ACC112 (cell line): ENCODE data around the gene NFASC.

Source experiments
- H2AFZ ChIP-seq: fragments of 200-600 bp; sonication (generic); one replicate; pipeline ENCODE4 v1.6.0; 2017; ENCODE audit warnings: antibody characterized with exemption, low read length; ENCODE audit not compliant: unreplicated experiment
- H3K27ac ChIP-seq: fragments of 200-600 bp; sonication (generic); 2 replicates; pipeline ENCODE4 v1.5.1; 2014; ENCODE audit warnings: low read depth, mild to moderate bottlenecking, antibody characterized with exemption, low read length, moderate library complexity
- H3K27me3 ChIP-seq: fragments of 200-600 bp; sonication (generic); 2 replicates; pipeline ENCODE4 v1.6.1; 2014; ENCODE audit warnings: mild to moderate bottlenecking, antibody characterized with exemption, low read length, moderate library complexity, mixed read lengths; ENCODE audit not compliant: insufficient read depth
- H3K36me3 ChIP-seq: fragments of 200-600 bp; sonication (generic); 2 replicates; pipeline ENCODE4 v1.6.1; 2016; ENCODE audit warnings: mild to moderate bottlenecking, antibody characterized with exemption, low read length, moderate library complexity, mixed read lengths; ENCODE audit not compliant: insufficient read depth
- H3K4me1 ChIP-seq: fragments of 200-600 bp; sonication (generic); one replicate; pipeline ENCODE4 v1.6.1; 2016; ENCODE audit warnings: low read length, mixed read lengths; ENCODE audit not compliant: insufficient read depth, unreplicated experiment, control insufficient read depth
- H3K4me3 ChIP-seq: fragments of 200-600 bp; sonication (generic); 2 replicates; pipeline ENCODE4 v1.5.1; 2014; ENCODE audit warnings: mild to moderate bottlenecking, low read depth, low read length
- H3K79me2 ChIP-seq: fragments of 200-600 bp; sonication (generic); one replicate; pipeline ENCODE4 v1.6.0; 2016; ENCODE audit warnings: low read length; ENCODE audit not compliant: control insufficient read depth, unreplicated experiment, insufficient read depth

The NFASC gene

DNA sequence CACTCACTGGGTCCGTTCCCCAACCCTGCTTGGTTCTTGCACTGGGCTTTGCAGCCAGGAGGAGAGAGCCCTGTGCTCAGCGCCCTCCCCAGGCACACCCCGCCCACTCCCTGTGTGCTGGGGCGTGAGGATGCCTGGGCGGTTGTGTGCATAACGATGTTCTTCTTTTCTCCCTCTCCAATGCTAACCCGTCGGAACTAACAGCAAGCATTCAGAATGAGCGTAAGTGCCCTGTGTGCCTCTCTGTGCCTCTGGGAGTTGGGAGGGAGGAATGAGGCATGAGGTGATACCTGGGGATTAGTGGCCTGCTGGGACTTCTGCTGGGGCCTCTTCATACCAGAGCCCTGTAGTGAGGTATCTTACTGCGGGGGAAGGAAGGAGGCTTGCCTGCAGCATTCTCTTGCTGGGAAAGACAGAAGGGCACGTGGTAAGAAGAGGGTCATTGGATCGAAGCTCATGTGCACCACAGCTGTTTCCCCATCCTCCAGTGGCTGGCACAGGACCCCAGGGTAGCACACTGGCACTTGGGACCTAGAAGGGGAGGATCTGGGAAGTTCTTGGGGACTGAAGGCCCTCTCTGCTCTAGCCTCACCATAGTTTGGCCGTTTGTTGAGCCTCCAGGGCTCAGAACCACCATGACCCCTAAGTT lies 79.8 kb downstream of the NFASC start:
- H3K79me2 ChIP-seq, result no peaks in the 10 kb centered on the region
- no peaks in the 10 kb centered on the region for H3K27me3 ChIP-seq
- no peak overlapping the region for H3K27ac ChIP-seq
- no peak overlapping the region for H3K4me3 ChIP-seq
- peaks cover 2% of the 10 kb centered on the region; the same call in 1 of the 2 replicates for H3K36me3 ChIP-seq
- H2AFZ ChIP-seq, result no peak overlapping the region
- no peaks in the 10 kb centered on the region for H3K4me1 ChIP-seq

DNA sequence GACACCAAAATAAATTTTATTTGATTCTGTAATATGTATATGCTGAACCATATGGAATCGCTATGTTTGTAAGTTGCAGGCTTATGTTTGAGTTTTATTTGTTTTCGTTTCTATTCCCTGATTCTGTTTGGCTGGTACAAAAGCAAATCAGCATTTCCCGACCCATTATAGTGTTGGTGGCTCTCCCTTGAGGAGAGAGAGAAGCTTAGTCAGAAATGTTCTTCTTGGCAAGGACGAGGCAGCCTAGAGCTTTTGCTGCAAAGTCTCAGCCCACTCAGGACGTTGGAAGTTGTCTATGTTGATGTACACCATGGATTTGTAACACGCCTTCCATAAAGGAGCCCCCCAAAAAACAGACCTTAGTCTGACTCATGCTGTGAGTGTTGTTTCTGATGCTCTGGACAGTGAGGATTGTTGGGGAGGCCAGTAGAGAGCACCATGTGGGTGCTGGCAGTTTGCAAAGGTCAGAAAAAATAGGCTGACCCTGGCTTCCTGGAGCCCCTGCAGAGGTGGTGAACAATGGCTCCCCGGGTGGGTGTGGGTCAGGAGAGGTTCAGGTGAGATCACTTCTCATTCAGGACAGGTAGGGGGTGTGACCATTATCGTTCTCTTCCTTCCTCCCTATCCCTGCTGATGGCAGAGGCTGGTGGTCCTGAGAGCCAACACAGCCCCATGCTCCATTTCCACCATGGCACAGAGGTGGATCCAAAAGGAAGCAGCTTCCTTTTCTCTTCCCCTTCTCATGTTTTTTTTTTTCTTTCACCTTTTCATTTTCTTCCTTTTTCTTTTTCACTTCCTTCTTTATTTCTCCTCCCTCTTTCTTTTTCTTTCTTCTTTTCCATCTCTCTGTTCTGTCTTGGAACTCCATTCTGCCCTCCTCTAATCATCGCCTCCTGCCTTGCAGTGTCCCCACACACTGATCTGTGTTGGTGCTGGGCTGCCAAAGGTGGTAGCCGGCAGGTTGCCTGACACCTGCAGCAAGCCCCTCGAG lies 88.0 kb downstream of the NFASC start:
- Histone ChIP-seq H3K27ac (no peak overlapping the region), H3K4me1 (no peaks in the 10 kb centered on the region), H3K36me3 (peaks cover 8% of the 10 kb centered on the region; the same call in 1 of the 2 replicates), H3K27me3 (no peaks in the 10 kb centered on the region), H2AFZ (no peak overlapping the region), H3K4me3 (no peak overlapping the region), H3K79me2 (no peaks in the 10 kb centered on the region)

GRCh38 chr1:204959374-204959773 lies 88.7 kb downstream of the NFASC start:
- H3K27me3 ChIP-seq, result no peaks in the 10 kb centered on the region
- no peaks in the 10 kb centered on the region for H3K4me1 ChIP-seq

DNA sequence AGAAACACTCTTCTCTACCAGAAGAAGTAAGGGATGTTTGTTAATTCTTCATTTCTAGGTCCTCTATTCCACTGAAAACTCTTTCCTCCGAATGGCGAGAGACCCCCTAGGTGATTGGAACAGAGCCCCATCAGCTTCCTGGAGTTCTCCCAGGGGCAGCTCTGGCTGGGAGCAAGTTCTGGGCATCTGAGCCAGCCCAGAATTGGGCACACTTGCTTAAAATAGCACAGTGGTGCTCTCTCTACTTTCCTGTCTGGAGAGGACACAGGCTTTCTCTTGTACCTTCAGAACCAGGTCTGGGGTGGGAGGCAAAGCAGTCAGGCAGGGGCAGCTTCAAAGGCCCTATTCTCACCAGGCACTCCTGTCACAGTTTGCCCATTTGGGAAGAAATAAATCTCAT lies 89.2 kb downstream of the NFASC start:
- 0 out of 2 replicates have a peak, but pooled peaks cover 6% of the 10 kb centered on the region for H3K36me3 ChIP-seq
- no peaks in the 10 kb centered on the region for H3K79me2 ChIP-seq
- no peaks in the 10 kb centered on the region for H3K4me1 ChIP-seq
- no peak overlapping the region for H3K4me3 ChIP-seq
- no peaks in the 10 kb centered on the region for H3K27me3 ChIP-seq
- no peak overlapping the region for H3K27ac ChIP-seq
- no peak overlapping the region for H2AFZ ChIP-seq

More at GRCh38 chr1:204959374-204959773, 88.7 kb downstream of the NFASC start:
- no peak overlapping the region for H3K27ac ChIP-seq
- 0 out of 2 replicates have a peak, but pooled peaks cover 6% of the 10 kb centered on the region for H3K36me3 ChIP-seq
- H2AFZ ChIP-seq, result no peak overlapping the region
- no peak overlapping the region for H3K4me3 ChIP-seq
- no peaks in the 10 kb centered on the region for H3K79me2 ChIP-seq

GRCh38 chr1:204960306-204961125 lies 89.9 kb downstream of the NFASC start:
- H3K27ac ChIP-seq, result no peak overlapping the region
- no peaks in the 10 kb centered on the region for H3K79me2 ChIP-seq
- H3K4me1 ChIP-seq, result no peaks in the 10 kb centered on the region
- no peaks in the 10 kb centered on the region for H3K27me3 ChIP-seq
- H3K36me3 ChIP-seq, result 0 out of 2 replicates have a peak, but pooled peaks cover 6% of the 10 kb centered on the region
- H3K4me3 ChIP-seq, result no peak overlapping the region
- H2AFZ ChIP-seq, result no peak overlapping the region

GRCh38 chr1:204961765-204962419 lies 91.2 kb downstream of the NFASC start:
- Histone ChIP-seq H3K79me2 (no peaks in the 10 kb centered on the region), H3K36me3 (0 out of 2 replicates have a peak, but pooled peaks cover 4% of the 10 kb centered on the region), H3K27ac (no peak overlapping the region), H3K4me1 (no peaks in the 10 kb centered on the region), H3K4me3 (no peak overlapping the region), H2AFZ (no peak overlapping the region), H3K27me3 (no peaks in the 10 kb centered on the region)

- no peaks in the 10 kb centered on the region for H3K27me3 ChIP-seq
Observed at GRCh38 chr1:204962742-204963632, 92.3 kb downstream of the NFASC start.

GRCh38 chr1:204967451-204967850 lies 96.8 kb downstream of the NFASC start:
- peaks cover 8% of the 10 kb centered on the region for H3K4me1 ChIP-seq
- no peaks in the 10 kb centered on the region for H3K79me2 ChIP-seq
- H3K27ac ChIP-seq, result no peak overlapping the region
- H2AFZ ChIP-seq, result no peak overlapping the region
- H3K36me3 ChIP-seq, result no peaks in the 10 kb centered on the region
- H3K4me3 ChIP-seq, result no peak overlapping the region
- no peaks in the 10 kb centered on the region for H3K27me3 ChIP-seq

More at GRCh38 chr1:204962742-204963632, 92.3 kb downstream of the NFASC start:
- Histone ChIP-seq H3K4me1 (no peaks in the 10 kb centered on the region), H3K4me3 (no peak overlapping the region), H3K27ac (no peak overlapping the region), H2AFZ (no peak overlapping the region), H3K79me2 (no peaks in the 10 kb centered on the region), H3K36me3 (no peaks in the 10 kb centered on the region)

DNA sequence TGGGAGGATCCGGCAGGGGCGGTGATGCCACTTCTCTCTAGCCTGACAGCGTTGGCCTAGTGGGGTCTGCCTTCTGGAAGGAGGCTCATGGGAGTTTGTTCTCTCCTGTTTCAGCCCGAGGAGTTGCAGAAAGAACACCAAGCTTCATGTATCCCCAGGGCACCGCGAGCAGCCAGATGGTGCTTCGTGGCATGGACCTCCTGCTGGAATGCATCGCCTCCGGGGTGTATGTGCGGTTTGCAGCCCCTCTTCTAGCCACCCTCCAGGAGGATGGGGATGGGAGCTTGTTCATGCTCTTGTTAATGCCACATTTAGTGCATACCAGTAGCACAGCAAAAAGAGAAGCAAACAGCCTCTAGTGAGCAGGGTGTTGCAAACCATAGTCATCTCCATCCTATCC lies 97.5 kb downstream of the NFASC start:
- H3K27ac ChIP-seq, result no peak overlapping the region
- H2AFZ ChIP-seq, result no peak overlapping the region
- H3K79me2 ChIP-seq, result no peaks in the 10 kb centered on the region
- no peaks in the 10 kb centered on the region for H3K36me3 ChIP-seq
- H3K4me3 ChIP-seq, result no peak overlapping the region
- H3K4me1 ChIP-seq, result peaks cover 15% of the 10 kb centered on the region
- no peaks in the 10 kb centered on the region for H3K27me3 ChIP-seq
